Stimulated activated CD4-positive, alpha-beta T cell treated with anti-CD3 and anti-CD28 coated beads, Interleukin-12 subunit alpha, Interleukin-12 subunit beta, amount 100 ng/mL, for 4 hours (primary cell): Measurements from ENCODE around the gene FTO.

ENCODE experiments used
- DNase-seq: peaks from one replicate; pipeline ENCODE4 v3.0.0-alpha.2; 2020

Gene FTO

GRCh38 chr16:54199487-54200160, 495.7 kb downstream of the FTO start:
- no peak for DNase-seq

- no peak for DNase-seq
Observed at GRCh38 chr16:54200161-54200534, 496.2 kb downstream of the FTO start.

GRCh38 chr16:54200720-54201119, 496.8 kb downstream of the FTO start:
- no peak for DNase-seq

- DNase-seq: no peak
Observed at GRCh38 chr16:54201200-54201599, 497.2 kb downstream of the FTO start.
